Loucy (cell line): ENCODE measurements around the gene PPP2R5B.

Experiments
- H2AFZ ChIP-seq: fragments of 200-600 bp; sonication (generic); 2 replicates; pipeline ENCODE4 v1.6.0; 2016; ENCODE audit warnings: antibody characterized with exemption, mild to moderate bottlenecking, low read length, moderate library complexity
- H3F3A ChIP-seq: fragments of 200-600 bp; 2 replicates; pipeline ENCODE4 v1.6.0; 2016; ENCODE audit warnings: antibody characterized with exemption, low read depth, mild to moderate bottlenecking
- H3K27me3 ChIP-seq: fragments of 200-600 bp; sonication (generic); 2 replicates; pipeline ENCODE4 v1.6.1; 2014; ENCODE audit warnings: low read length, mild to moderate bottlenecking; ENCODE audit not compliant: insufficient read depth, poor library complexity, severe bottlenecking
- H3K36me3 ChIP-seq: fragments of 200-600 bp; sonication (generic); 2 replicates; pipeline ENCODE4 v1.6.1; 2016; ENCODE audit warnings: low read length; ENCODE audit not compliant: insufficient read depth
- H3K4me1 ChIP-seq: fragments of 200-600 bp; sonication (generic); 2 replicates; pipeline ENCODE4 v1.5.1; 2014; ENCODE audit warnings: low read length, mild to moderate bottlenecking; ENCODE audit not compliant: insufficient read depth, poor library complexity, severe bottlenecking
- H3K4me2 ChIP-seq: fragments of 200-600 bp; sonication (generic); 2 replicates; pipeline ENCODE4 v1.6.0; 2014; ENCODE audit warnings: antibody characterized with exemption, low read length, low read depth, mild to moderate bottlenecking; ENCODE audit not compliant: poor library complexity, severe bottlenecking
- H3K4me3 ChIP-seq: fragments of 200-600 bp; sonication (generic); 2 replicates; pipeline ENCODE4 v1.5.1; 2014; ENCODE audit warnings: low read length, mild to moderate bottlenecking, mixed read lengths; ENCODE audit not compliant: poor library complexity, severe bottlenecking
- H3K79me2 ChIP-seq: fragments of 200-600 bp; sonication (generic); 2 replicates; pipeline ENCODE4 v1.6.1; 2014; ENCODE audit warnings: low read length; ENCODE audit not compliant: insufficient read depth
- H3K9ac ChIP-seq: fragments of 200-600 bp; sonication (generic); 2 replicates; pipeline ENCODE4 v1.6.0; 2014; ENCODE audit warnings: mild to moderate bottlenecking, low read depth, low read length, moderate library complexity; ENCODE audit not compliant: poor library complexity, severe bottlenecking
- H3K9me2 ChIP-seq: fragments of 200-600 bp; sonication (generic); replicated peaks from 2 replicates; pipeline ENCODE4 v1.6.1; 2016; ENCODE audit warnings: low read depth, low read length, mixed read lengths
- H3K9me3 ChIP-seq: fragments of 200-600 bp; sonication (generic); 2 replicates; pipeline ENCODE4 v1.6.1; 2014; ENCODE audit warnings: mild to moderate bottlenecking, antibody characterized with exemption, low read length, low read depth; ENCODE audit not compliant: insufficient read depth
- H4K20me1 ChIP-seq: fragments of 200-600 bp; sonication (generic); 2 replicates; pipeline ENCODE4 v1.6.0; 2014; ENCODE audit warnings: antibody characterized with exemption, low read length, mild to moderate bottlenecking; ENCODE audit not compliant: insufficient read depth, poor library complexity, severe bottlenecking
- EZH2phosphoT487 ChIP-seq: fragments of 200-600 bp; IDR thresholded peaks from 2 replicates; pipeline ENCODE4 v1.6.1; 2018; ENCODE audit warnings: antibody characterized with exemption, mild to moderate bottlenecking, moderate library complexity, borderline replicate concordance
- TF ChIP-seq, protein P1 (sequence below): fragments of 200-600 bp; sonication (generic); conservative IDR thresholded peaks from 2 replicates; pipeline ENCODE4 v1.5.1; 2014; ENCODE audit warnings: mild to moderate bottlenecking, antibody characterized with exemption, low read length

The PPP2R5B gene

DNA sequence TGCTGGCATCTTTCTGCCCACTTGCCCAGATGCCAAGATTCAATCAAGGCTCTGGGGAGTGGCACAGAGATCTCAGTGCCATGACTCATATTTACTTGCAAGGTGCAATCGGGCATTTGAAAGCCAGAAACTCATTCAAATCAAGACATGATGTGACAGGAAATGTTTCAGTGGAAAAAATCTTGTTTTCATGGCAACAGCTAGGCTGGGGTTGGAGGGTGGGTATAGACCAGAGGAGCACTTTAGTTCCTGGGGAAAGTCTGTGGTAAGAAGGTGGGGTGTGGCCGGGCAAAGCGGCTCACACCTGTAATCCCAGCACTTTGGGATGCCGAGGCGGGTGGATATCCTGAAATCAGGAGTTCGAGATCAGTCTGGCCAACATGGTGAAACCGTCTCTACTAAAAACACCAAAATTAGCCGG lies 46.3 kb downstream of the PPP2R5B start:
- no peaks in the 10 kb centered on the region for H3K27me3 ChIP-seq
- no peak overlapping the region for H3K4me2 ChIP-seq
- H3K4me3 ChIP-seq: no peak overlapping the region
- no peaks in the 10 kb centered on the region for H3K4me1 ChIP-seq
- no peaks in the 10 kb centered on the region for H3K36me3 ChIP-seq
- no peak overlapping the region for H3K9ac ChIP-seq
- H3K9me3 ChIP-seq: no peaks in the 10 kb centered on the region
- no peaks in the 10 kb centered on the region for H3F3A ChIP-seq
- TF ChIP-seq, protein P1, sequence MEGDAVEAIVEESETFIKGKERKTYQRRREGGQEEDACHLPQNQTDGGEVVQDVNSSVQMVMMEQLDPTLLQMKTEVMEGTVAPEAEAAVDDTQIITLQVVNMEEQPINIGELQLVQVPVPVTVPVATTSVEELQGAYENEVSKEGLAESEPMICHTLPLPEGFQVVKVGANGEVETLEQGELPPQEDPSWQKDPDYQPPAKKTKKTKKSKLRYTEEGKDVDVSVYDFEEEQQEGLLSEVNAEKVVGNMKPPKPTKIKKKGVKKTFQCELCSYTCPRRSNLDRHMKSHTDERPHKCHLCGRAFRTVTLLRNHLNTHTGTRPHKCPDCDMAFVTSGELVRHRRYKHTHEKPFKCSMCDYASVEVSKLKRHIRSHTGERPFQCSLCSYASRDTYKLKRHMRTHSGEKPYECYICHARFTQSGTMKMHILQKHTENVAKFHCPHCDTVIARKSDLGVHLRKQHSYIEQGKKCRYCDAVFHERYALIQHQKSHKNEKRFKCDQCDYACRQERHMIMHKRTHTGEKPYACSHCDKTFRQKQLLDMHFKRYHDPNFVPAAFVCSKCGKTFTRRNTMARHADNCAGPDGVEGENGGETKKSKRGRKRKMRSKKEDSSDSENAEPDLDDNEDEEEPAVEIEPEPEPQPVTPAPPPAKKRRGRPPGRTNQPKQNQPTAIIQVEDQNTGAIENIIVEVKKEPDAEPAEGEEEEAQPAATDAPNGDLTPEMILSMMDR: no peak
- no peak for TF ChIP-seq EZH2phosphoT487
- H3K79me2 ChIP-seq: no peaks in the 10 kb centered on the region
- H4K20me1 ChIP-seq: no peaks in the 10 kb centered on the region
- no peaks in the 10 kb centered on the region for H3K9me2 ChIP-seq
- no peak overlapping the region for H2AFZ ChIP-seq

DNA sequence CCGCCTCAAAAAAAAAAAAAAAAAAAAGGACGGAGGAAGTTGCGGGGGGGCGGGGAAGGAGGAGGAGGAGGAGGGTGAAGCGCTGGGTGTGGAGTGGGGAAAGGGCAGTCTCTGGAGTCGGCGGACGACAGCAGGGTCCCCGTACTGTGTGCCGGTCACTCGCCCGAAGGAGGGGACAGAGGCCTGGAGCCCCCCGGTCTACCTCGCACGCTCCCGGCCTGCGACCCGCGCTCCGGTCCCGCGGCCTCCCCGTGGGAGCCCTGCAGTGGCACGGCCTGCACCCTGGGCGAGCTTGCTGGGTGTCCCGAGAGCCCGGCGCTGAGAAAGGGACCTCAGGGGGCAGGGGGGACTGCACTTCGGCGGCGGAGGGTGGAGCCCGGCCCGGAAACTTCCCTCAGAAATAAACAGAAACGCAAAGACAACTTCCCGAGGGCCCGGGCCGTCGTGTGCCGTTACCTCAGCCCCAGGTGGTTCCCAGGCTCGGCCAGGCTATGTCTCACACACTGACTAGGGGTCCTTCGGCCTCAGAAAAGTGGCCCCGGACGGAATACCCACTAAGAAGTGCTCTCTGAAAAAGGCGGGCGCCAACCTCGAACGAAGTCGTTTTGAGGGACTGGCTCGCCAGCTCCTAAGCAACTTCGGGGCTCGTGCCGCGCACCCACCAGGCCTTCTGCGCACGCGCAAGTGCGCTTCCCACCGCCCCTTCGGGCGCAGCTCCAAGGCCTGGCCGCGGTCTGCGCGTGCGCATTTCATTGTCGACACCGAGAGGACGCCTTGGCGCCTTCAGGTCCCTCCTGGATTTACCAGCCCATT lies 47.1 kb downstream of the PPP2R5B start, which contains the start of gene MAJIN:
Gene MAJIN (minus strand): TSS at position 688 of the 813 bp plus-strand sequence. CDS start 12,703 bp downstream, outside the sequence.
- TF ChIP-seq, protein P1: no peak
- no peak for TF ChIP-seq EZH2phosphoT487
- Histone ChIP-seq H3K9me2 (no peaks in the 10 kb centered on the region), H3K9ac (no peak within 1 kb of the TSS), H3K79me2 (no peaks in the 10 kb centered on the region), H3K4me1 (no peaks in the 10 kb centered on the region), H3K27me3 (no peaks in the 10 kb centered on the region), H3K36me3 (no peaks in the 10 kb centered on the region), H3K4me3 (no peak within 1 kb of the TSS), H3F3A (no peaks in the 10 kb centered on the region), H2AFZ (no peak within 1 kb of the TSS), H3K9me3 (no peaks in the 10 kb centered on the region), H3K4me2 (no peak within 1 kb of the TSS), H4K20me1 (no peaks in the 10 kb centered on the region)

DNA sequence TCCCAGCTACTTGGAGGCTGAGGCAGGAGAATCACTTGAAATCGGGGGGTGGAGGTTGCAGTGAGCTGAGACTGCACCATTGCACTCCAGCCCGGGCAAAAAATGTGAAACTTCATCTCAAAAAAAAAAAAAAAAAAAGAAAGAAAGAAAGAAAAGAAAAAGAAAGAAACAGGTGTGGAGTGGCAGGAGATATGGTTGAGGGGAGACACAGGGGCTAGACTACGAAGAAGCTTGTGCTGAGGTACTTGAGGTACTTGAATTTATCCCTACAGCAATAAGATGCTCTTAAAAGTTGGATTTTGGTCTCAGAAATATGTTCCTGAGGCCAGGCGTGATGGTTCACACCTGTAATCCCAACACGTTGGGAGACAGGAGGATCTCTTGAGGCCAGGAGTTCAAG lies 49.6 kb downstream of the PPP2R5B start:
- Histone ChIP-seq H3K36me3 (no peaks in the 10 kb centered on the region), H3F3A (no peaks in the 10 kb centered on the region), H3K9me3 (no peaks in the 10 kb centered on the region), H2AFZ (no peak overlapping the region), H3K4me1 (no peaks in the 10 kb centered on the region), H3K9ac (no peak overlapping the region), H3K4me3 (no peak overlapping the region), H3K9me2 (no peaks in the 10 kb centered on the region), H4K20me1 (no peaks in the 10 kb centered on the region), H3K79me2 (no peaks in the 10 kb centered on the region), H3K27me3 (no peaks in the 10 kb centered on the region), H3K4me2 (no peak overlapping the region)
- no peak for TF ChIP-seq EZH2phosphoT487
- TF ChIP-seq, protein P1: no peak
